Thymus (tissue), 14 donors: Measurements from ENCODE around the gene ZNF689. TPM values are rescaled to one million over a fixed set of nuclear protein-coding genes. Genes with fewer than 3 reads are reported as not detected.

ENCODE experiments used
- DNase-seq, 9 donors: peaks; one replicate each; pipeline ENCODE4 v3.0.0-alpha.2; 2013; ENCODE audit warnings: low spot score in 9 of 9, low read depth in 6 of 9, missing footprints in 1 of 9
- H3K27ac ChIP-seq, 2 donors: one replicate each; pipeline ENCODE4 v1.5.1; 2013; ENCODE audit warnings: control low read depth in 1 of 2, low read depth in 1 of 2, low read length in 1 of 2, mild to moderate bottlenecking in 1 of 2, moderate library complexity in 1 of 2
- H3K27me3 ChIP-seq, 2 donors: one replicate each; pipeline ENCODE4 v1.5.1; 2013; ENCODE audit warnings: low read length in 1 of 2; ENCODE audit not compliant: control insufficient read depth in 2 of 2, insufficient read depth in 1 of 2
- H3K36me3 ChIP-seq, 2 donors: one replicate each; pipeline ENCODE4 v1.5.1; 2013; ENCODE audit warnings: low read length in 1 of 2, mild to moderate bottlenecking in 1 of 2, moderate library complexity in 1 of 2; ENCODE audit not compliant: control insufficient read depth in 2 of 2, insufficient read depth in 2 of 2
- H3K4me1 ChIP-seq, 2 donors: one replicate each; pipeline ENCODE4 v1.5.1; 2013; ENCODE audit warnings: low read length in 2 of 2; ENCODE audit not compliant: control insufficient read depth in 2 of 2, insufficient read depth in 2 of 2
- H3K4me3 ChIP-seq, 2 donors: one replicate each; pipeline ENCODE4 v1.5.1; 2013; ENCODE audit warnings: low read length in 2 of 2, control low read depth in 1 of 2, mild to moderate bottlenecking in 1 of 2
- H3K9me3 ChIP-seq, 2 donors: one replicate each; pipeline ENCODE4 v1.5.1; 2013; ENCODE audit warnings: low read length in 1 of 2, mild to moderate bottlenecking in 1 of 2; ENCODE audit not compliant: control insufficient read depth in 2 of 2, insufficient read depth in 1 of 2
- WGBS: extraction: QIAGEN DNeasy Blood & Tissue Kit; methylation state at CpG from one replicate; pipeline ENCODE4 v1.1.7; 2013; 5-methylcytosine and 5-hydroxymethylcytosine counted together
- long read RNA-seq, 10 donors: transcript quantifications; one replicate each; lab custom pipeline, GENCODE V29; 2026
- polyA plus RNA-seq: library from polyadenylated mRNA; stranded (reverse); fragments of 200-250 nt; gene quantifications from one replicate; pipeline ENCODE4 v1.2.3, GENCODE V29; 2013
- total RNA-seq: library from RNA; stranded (reverse); fragments of 120-200 nt; gene quantifications from one replicate; pipeline ENCODE4 v1.2.4, GENCODE V29; 2013
- donor health status: healthy.

The ZNF689 gene
- total RNA-seq (7.3 TPM), polyA plus RNA-seq (4.3 TPM)
- long read RNA-seq, donor 1, result 0 reads
- long read RNA-seq, donor 2, result 0 reads
- long read RNA-seq, donor 3, partial matches to known transcripts, result 0 of 2 reads
- long read RNA-seq, donor 3, other reads (novel, unspliced or antisense), result 0 of 2 reads
- long read RNA-seq, donor 4, partial matches to known transcripts, result 0 of 1 reads
- long read RNA-seq, donor 4, other reads (novel, unspliced or antisense), result 0 of 1 reads
- long read RNA-seq, donor 5, partial matches to known transcripts, result 0 of 2 reads
- long read RNA-seq, donor 5, other reads (novel, unspliced or antisense), result 0 of 2 reads
- long read RNA-seq, donor 6, partial matches to known transcripts, result 14 of 27 reads
- long read RNA-seq, donor 6, other reads (novel, unspliced or antisense), result 12 of 27 reads
- long read RNA-seq, donor 7, partial matches to known transcripts, result 0 of 2 reads
- long read RNA-seq, donor 7, other reads (novel, unspliced or antisense), result 0 of 2 reads
- long read RNA-seq, donor 8, transcript ZNF689-201 (3 exons, 3,547 nt), result major isoform, 5 of 5 reads
- long read RNA-seq, donor 8, partial matches to known transcripts, result 0 of 5 reads
- long read RNA-seq, donor 8, other reads (novel, unspliced or antisense), result 0 of 5 reads
- long read RNA-seq, donor 9, partial matches to known transcripts, result 0 of 3 reads
- long read RNA-seq, donor 9, other reads (novel, unspliced or antisense), result 0 of 3 reads
- long read RNA-seq, donor 10, transcript ZNF689-201 (3 exons, 3,547 nt), result major isoform, 7 of 7 reads
- long read RNA-seq, donor 10, partial matches to known transcripts, result 0 of 7 reads
- long read RNA-seq, donor 10, other reads (novel, unspliced or antisense), result 0 of 7 reads

DNA sequence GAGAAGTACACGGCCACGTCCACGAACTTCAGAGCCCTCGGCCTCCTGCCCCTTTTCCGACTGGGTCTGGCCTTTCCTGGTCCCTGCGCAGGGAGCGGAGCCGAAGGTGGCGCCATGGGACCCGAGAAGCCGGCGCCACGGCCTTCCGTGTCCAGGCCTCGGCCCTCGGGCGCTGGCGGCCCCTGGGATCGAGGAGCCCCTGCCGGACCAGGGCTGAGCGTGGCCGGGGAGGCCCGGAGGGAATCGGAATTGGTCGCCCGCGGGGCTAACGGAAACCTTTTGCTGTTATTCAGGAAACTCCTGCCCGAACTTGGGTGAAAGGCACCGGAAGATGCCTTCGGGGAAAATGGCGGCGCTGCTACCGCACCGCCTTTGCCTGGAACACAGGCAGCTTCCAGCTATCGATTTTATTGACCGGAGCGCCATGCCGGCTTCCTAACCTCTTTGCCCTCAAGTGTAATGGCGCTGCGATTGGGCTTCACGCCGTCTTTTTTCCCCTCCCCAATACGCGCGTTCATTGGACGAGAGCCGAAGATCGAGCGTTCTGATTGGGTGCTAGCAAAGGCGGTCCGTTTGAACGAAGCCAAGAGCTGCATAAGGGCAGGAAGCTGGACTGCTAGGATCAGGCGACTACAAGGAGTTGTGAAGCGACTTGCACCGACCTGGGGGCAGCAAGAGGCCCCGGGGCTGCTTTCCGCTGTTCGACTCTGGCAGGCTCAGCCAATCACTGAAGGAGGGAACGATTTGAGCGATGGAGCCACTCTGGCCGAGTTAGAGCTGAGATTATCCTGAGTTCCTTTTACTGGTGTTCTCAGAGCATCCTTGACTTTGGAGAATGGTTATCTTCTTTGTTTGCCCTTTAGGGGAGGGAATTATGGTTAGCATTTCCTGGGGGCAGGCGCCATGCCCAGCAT lies at the start of gene ZNF689:
TSS of gene ZNF689 (minus strand) at position 464 of the 914 bp plus-strand sequence. CDS start at position 116, 348 bp downstream.
- Histone ChIP-seq H3K27me3 (no peaks in the 10 kb centered on the region), H3K9me3 (peaks cover 0 to 8% of the 10 kb centered on the region in 2 donors), H3K4me3 (peak within 1 kb of the TSS; percentile 70 to 97), H3K4me1 (peaks cover 2 to 19% of the 10 kb centered on the region in 2 donors), H3K36me3 (peaks cover 7 to 15% of the 10 kb centered on the region in 2 donors), H3K27ac (peak within 1 kb of the TSS; percentile 83 to 88)
- WGBS, result 1% methylated on average over 63 of the region's 63 CpGs
- DNase-seq, result peak; percentile 94 to 99 (median 97)

DNA sequence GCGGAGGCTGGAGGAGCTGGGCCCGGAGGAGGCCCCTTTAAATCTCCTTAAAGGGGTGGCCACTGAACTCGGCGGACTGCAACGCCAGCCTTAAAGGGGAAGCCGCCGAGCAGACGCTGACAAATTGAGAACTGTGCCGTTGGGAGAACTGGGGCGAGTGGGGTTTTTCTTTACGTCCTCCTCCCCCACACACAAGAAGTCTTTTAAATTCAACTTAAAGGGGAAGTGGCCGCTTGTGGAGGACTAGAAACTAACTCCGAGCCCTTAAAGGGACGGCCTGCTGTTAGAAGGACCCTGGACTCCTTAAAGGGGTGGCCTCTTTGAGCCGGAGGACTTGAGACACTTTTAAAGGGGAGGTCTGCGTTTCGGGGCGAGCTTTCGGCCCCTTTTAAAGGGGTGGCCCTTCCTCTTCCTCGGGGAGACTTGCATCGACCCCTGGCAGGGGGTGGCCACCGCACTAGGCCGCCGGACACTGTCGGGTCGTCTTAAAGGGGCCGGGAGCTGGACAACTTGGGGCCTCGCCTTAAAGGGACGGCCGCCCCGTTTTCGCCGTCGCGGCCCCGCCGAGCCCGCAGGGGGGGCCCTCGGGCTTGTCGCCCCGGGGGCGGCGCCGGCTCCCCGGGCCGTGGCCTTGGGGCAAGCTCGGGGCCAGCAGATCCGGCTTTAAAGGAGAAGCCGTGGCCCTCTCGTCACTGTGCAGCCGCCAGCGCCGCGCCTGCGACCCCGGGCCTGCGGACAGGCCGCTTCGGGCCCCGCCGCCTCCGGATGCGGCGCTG lies 48.7 kb upstream of the ZNF689 start:
- peaks cover 61 to 68% of the 10 kb centered on the region in 2 donors for H3K36me3 ChIP-seq
- DNase-seq, result peak in 7 of 9 donors; percentile 92 to 99 (median 98)
- peaks cover 0 to 7% of the 10 kb centered on the region in 2 donors for H3K9me3 ChIP-seq
- H3K4me3 ChIP-seq, result peak overlapping the region; percentile 86 to 94
- peaks cover 21 to 43% of the 10 kb centered on the region in 2 donors for H3K4me1 ChIP-seq
- H3K27me3 ChIP-seq, result no peaks in the 10 kb centered on the region
- H3K27ac ChIP-seq, result peak overlapping the region; percentile 98 to 99
- under 1% methylated on average over 64 of the region's 64 CpGs for WGBS

DNA sequence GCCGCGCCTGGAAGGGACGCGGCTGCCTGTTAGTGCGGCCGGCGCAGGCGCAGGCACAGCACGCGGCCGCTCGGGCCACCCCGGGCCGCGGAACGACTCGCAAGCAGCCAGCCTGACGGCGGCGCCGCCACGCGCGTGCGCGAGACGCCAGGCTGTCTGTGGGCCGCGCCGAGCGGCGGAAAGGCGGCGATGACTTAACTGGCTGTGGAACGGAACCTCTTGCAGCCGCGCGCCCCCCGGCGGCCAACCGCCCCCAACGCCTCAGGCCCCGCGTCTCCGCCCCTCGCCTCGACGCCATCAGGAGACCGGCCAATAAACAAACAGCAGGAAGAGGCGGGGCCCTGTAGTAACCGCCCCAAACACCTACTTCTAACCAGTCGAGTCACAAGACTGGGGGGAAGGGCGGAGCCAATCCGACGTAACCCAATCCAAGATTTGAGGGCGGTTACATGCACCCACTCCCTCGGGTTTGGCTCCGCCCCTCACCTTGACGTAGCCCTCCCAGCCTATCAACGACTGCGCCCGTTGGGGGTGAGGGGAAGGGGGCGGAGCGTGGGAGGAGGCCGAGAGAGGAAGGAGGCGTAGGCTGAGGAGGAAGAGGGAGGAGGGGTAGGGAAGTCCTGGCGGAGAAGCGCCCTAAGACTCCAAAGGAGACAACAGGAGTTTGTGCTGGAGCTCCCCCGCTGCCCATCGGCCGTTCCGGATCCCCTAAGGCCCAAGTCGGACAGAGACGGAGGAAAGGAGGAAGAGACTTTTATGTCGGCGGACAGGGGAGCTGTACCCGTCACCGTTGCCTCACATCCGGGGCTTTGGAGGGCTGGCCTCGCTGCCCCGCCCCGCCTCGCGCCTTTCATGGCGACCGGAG lies 47.9 kb upstream of the ZNF689 start, which contains the start of gene FBRS:
TSS of gene FBRS (plus strand) at position 566 of the 865 bp plus-strand sequence. CDS start 1,088 bp downstream, outside the sequence.
- no peaks in the 10 kb centered on the region for H3K27me3 ChIP-seq
- peak within 1 kb of the TSS; percentile 86 to 94 for H3K4me3 ChIP-seq
- H3K27ac ChIP-seq, result peak within 1 kb of the TSS; percentile 98 to 99
- peaks cover 0 to 7% of the 10 kb centered on the region in 2 donors for H3K9me3 ChIP-seq
- H3K4me1 ChIP-seq, result peaks cover 21 to 40% of the 10 kb centered on the region in 2 donors
- WGBS, result under 1% methylated on average over 86 of the region's 86 CpGs
- H3K36me3 ChIP-seq, result peaks cover 61 to 67% of the 10 kb centered on the region in 2 donors
- peak; percentile 100 for DNase-seq

DNA sequence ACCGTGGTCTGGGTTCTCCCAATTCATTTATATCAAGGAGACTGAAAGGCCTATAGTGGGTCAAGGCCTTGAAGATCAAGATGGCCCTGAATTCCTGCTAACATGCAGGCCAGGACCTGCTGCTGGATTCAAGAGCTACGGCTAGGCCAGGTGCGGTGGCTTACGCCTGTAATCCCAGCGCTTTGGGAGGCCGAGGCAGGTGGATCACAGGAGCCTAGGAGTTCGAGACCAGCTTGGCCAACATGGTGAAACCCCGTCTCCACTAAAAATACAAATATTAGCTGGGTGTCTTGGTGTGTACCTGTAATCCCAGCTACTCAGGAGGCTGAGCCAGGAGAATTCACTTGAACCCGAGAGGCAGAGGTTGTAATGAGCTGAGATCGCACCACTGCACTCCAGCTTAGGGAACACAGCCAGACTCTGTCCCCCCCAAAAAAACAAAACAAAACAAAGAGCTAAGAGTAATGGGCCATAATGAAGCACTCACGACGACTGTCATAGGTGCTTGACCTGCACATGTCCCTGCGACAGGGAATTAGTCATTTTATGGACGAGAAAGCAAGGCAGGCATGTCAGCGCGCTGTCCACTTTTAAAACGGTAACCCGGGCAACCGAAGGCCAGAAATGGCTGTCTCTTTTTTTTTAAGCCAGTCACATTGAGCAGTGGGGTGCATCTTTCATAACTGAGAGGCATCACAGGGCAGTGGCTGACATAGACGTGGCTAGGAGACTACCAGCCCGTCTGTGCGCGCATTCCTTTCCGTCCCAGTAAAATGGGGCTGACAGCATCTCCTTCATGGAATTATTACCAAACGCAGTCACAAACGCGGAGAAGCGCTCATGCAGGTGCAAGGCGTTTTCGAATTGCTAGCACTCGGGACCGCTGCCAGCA lies 47.0 kb upstream of the ZNF689 start:
- peaks cover 0 to 7% of the 10 kb centered on the region in 2 donors for H3K9me3 ChIP-seq
- H3K4me1 ChIP-seq, result peaks cover 21 to 43% of the 10 kb centered on the region in 2 donors
- H3K27me3 ChIP-seq, result no peaks in the 10 kb centered on the region
- peaks cover 60 to 67% of the 10 kb centered on the region in 2 donors for H3K36me3 ChIP-seq
- DNase-seq, result peak in 1 of 9 donors; percentile 8
- H3K4me3 ChIP-seq, result peak overlapping the region; percentile 43 to 48
- WGBS, result 48% methylated on average over 32 of the region's 32 CpGs
- H3K27ac ChIP-seq, result peak overlapping the region; percentile 84 to 93

DNA sequence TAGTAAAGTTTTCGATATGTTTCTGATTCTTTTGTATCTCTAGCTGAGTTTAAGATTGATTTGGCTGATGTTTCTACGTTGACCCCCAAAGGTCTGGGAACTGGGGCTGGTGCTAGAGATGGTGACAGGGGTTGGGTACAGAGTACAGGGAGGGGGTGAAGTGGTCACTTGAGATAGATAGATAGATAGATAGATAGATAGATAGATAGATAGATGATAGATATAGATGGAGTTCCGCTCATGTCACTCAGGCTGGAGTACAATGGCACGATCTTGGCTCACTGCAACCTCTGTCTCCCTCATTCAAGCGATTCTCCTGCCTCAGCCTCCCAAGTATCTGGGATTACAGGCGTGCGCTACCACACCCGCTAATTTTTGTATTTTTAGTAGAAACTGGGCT lies 46.2 kb upstream of the ZNF689 start:
- no peaks in the 10 kb centered on the region for H3K27me3 ChIP-seq
- 99% methylated on average over 8 of the region's 8 CpGs for WGBS
- H3K27ac ChIP-seq, result no peak overlapping the region
- H3K9me3 ChIP-seq, result peaks cover 0 to 7% of the 10 kb centered on the region in 2 donors
- H3K4me1 ChIP-seq, result peaks cover 17 to 43% of the 10 kb centered on the region in 2 donors
- no peak overlapping the region for H3K4me3 ChIP-seq
- no peak for DNase-seq
- H3K36me3 ChIP-seq, result peaks cover 54 to 59% of the 10 kb centered on the region in 2 donors

DNA sequence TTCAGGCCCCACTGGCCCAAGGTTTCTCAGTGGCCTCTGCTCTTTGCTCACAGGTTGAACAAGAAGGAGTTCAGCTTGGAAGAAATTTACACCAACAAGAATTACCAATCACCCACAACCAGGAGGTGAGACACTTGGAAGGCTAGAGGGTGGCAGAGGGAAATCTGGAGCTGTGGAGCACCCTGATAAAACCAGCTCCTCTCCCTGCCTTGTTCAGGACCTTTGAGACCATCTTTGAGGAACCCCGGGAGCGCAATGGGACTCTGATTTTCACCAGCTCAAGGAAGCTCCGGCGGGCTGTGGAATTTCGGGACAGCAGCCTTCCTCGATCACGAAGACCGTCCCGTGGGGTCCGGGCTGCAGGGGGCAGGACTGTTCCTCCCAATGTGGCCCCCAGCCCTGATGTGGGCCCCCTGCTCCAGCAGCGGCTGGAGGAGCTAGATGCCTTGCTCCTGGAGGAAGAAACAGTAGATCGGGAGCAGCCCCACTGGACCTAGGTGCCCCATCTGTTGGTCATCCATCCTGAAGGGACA lies 45.7 kb upstream of the ZNF689 start:
- DNase-seq, result no peak
- WGBS, result 97% methylated on average over 12 of the region's 12 CpGs
- no peak overlapping the region for H3K4me3 ChIP-seq
- H3K36me3 ChIP-seq, result peaks cover 49 to 54% of the 10 kb centered on the region in 2 donors
- no peaks in the 10 kb centered on the region for H3K27me3 ChIP-seq
- H3K4me1 ChIP-seq, result peaks cover 12 to 41% of the 10 kb centered on the region in 2 donors
- H3K27ac ChIP-seq, result no peak overlapping the region
- H3K9me3 ChIP-seq, result peaks cover 0 to 7% of the 10 kb centered on the region in 2 donors
